Adipocyte (in vitro differentiated cells): Measurements from ENCODE around the gene C19orf12.
"Not testable (repeated sequence)": the region's sequence is repeated elsewhere in the genome, so short reads cannot be mapped to it uniquely, and the experiment has no call there.

Experiments used
- DNase-seq: peaks from one replicate; pipeline ENCODE4 v3.0.0-alpha.2; 2015; ENCODE audit warnings: low read depth
- H3K27me3 ChIP-seq: replicated peaks from 2 replicates; pipeline ENCODE4 v1.7.0; 2013; ENCODE audit warnings: mild to moderate bottlenecking, low read length, moderate library complexity; ENCODE audit not compliant: control insufficient read depth, insufficient read depth
- H3K36me3 ChIP-seq: 2 replicates; pipeline ENCODE4 v1.7.0; 2013; ENCODE audit warnings: low read length, mild to moderate bottlenecking, moderate library complexity; ENCODE audit not compliant: control insufficient read depth, insufficient read depth, severe bottlenecking
- H3K4me1 ChIP-seq: 2 replicates; pipeline ENCODE4 v1.7.0; 2013; ENCODE audit warnings: mild to moderate bottlenecking, low read length, moderate library complexity; ENCODE audit not compliant: control insufficient read depth, insufficient read depth
- H3K4me3 ChIP-seq: 2 replicates; pipeline ENCODE4 v1.7.0; 2013; ENCODE audit warnings: mild to moderate bottlenecking, low read length, moderate library complexity
- H3K9ac ChIP-seq: 2 replicates; pipeline ENCODE4 v1.7.0; 2013; ENCODE audit warnings: mild to moderate bottlenecking, low read length, moderate library complexity
- H3K9me3 ChIP-seq: 2 replicates; pipeline ENCODE4 v1.7.0; 2013; ENCODE audit warnings: mild to moderate bottlenecking, low read length, moderate library complexity; ENCODE audit not compliant: control insufficient read depth

C19orf12 gene

GRCh38 chr19:29672933-29673336, 42.1 kb downstream of the C19orf12 start:
- no peak for DNase-seq
- Histone ChIP-seq H3K9ac (no peak overlapping the region), H3K4me1 (peaks cover 62% of the 10 kb centered on the region), H3K4me3 (no peak overlapping the region), H3K36me3 (peaks cover 35% of the 10 kb centered on the region), H3K27me3 (no peaks in the 10 kb centered on the region), H3K9me3 (no peaks in the 10 kb centered on the region)

- H3K9me3 ChIP-seq: no peaks in the 10 kb centered on the region
- H3K4me1 ChIP-seq: peaks cover 62% of the 10 kb centered on the region
- peaks cover 35% of the 10 kb centered on the region for H3K36me3 ChIP-seq
- H3K27me3 ChIP-seq: no peaks in the 10 kb centered on the region
- no peak overlapping the region for H3K9ac ChIP-seq
- no peak for DNase-seq
- no peak overlapping the region for H3K4me3 ChIP-seq
These were observed 42.6 kb downstream of the C19orf12 start for GRCh38 chr19:29672319-29672932.

- H3K36me3 ChIP-seq: peaks cover 28% of the 10 kb centered on the region
- H3K9ac ChIP-seq: no peak overlapping the region
- DNase-seq: no peak
- H3K9me3 ChIP-seq: no peaks in the 10 kb centered on the region
- no peak overlapping the region for H3K4me3 ChIP-seq
- H3K4me1 ChIP-seq: peaks cover 59% of the 10 kb centered on the region
- no peaks in the 10 kb centered on the region for H3K27me3 ChIP-seq
These were observed 43.5 kb downstream of the C19orf12 start for GRCh38 chr19:29671393-29672160.

GRCh38 chr19:29671026-29671392, 44.1 kb downstream of the C19orf12 start:
- not testable (repeated sequence) for H3K9ac ChIP-seq, H3K9me3 ChIP-seq, H3K27me3 ChIP-seq, H3K4me3 ChIP-seq, DNase-seq
- peaks cover 54% of the 10 kb centered on the region for H3K4me1 ChIP-seq
- H3K36me3 ChIP-seq: peaks cover 22% of the 10 kb centered on the region

- H3K9ac ChIP-seq: no peak overlapping the region
- H3K9me3 ChIP-seq: no peaks in the 10 kb centered on the region
- H3K36me3 ChIP-seq: peaks cover 15% of the 10 kb centered on the region
- DNase-seq: no peak
- H3K4me1 ChIP-seq: peaks cover 47% of the 10 kb centered on the region
- no peaks in the 10 kb centered on the region for H3K27me3 ChIP-seq
- H3K4me3 ChIP-seq: no peak overlapping the region
These were observed 44.8 kb downstream of the C19orf12 start for GRCh38 chr19:29670255-29670654.

- Histone ChIP-seq H3K36me3 (peaks cover 2% of the 10 kb centered on the region), H3K27me3 (no peaks in the 10 kb centered on the region), H3K9me3 (no peaks in the 10 kb centered on the region), H3K4me3 (no peak overlapping the region), H3K9ac (peak overlapping the region; percentile 95), H3K4me1 (peaks cover 51% of the 10 kb centered on the region)
- DNase-seq: no peak
These were observed 46.1 kb downstream of the C19orf12 start for GRCh38 chr19:29668746-29669609.

GRCh38 chr19:29667901-29668341, 47.1 kb downstream of the C19orf12 start:
- H3K4me3 ChIP-seq: peak overlapping the region; percentile 82
- peak overlapping the region; percentile 95 for H3K9ac ChIP-seq
- no peaks in the 10 kb centered on the region for H3K9me3 ChIP-seq
- H3K4me1 ChIP-seq: peaks cover 60% of the 10 kb centered on the region
- H3K36me3 ChIP-seq: no peaks in the 10 kb centered on the region
- DNase-seq: no peak
- no peaks in the 10 kb centered on the region for H3K27me3 ChIP-seq

- Histone ChIP-seq H3K4me1 (peaks cover 62% of the 10 kb centered on the region), H3K27me3 (no peaks in the 10 kb centered on the region), H3K4me3 (peak overlapping the region; percentile 82), H3K9me3 (no peaks in the 10 kb centered on the region), H3K9ac (peak overlapping the region; percentile 95), H3K36me3 (no peaks in the 10 kb centered on the region)
- DNase-seq: no peak
These were observed 47.7 kb downstream of the C19orf12 start for GRCh38 chr19:29667387-29667783.

GRCh38 chr19:29666578-29667386, 48.3 kb downstream of the C19orf12 start:
- H3K4me1 ChIP-seq: peaks cover 61% of the 10 kb centered on the region
- no peaks in the 10 kb centered on the region for H3K36me3 ChIP-seq
- no peaks in the 10 kb centered on the region for H3K27me3 ChIP-seq
- peak overlapping the region; percentile 82 for H3K4me3 ChIP-seq
- H3K9ac ChIP-seq: peak overlapping the region; percentile 95
- H3K9me3 ChIP-seq: no peaks in the 10 kb centered on the region
- DNase-seq: peak; percentile 88

GRCh38 chr19:29665826-29666577, 49.1 kb downstream of the C19orf12 start:
- Histone ChIP-seq H3K36me3 (no peaks in the 10 kb centered on the region), H3K27me3 (no peaks in the 10 kb centered on the region)
- DNase-seq: peak; percentile 63

More at GRCh38 chr19:29665826-29666577, 49.1 kb downstream of the C19orf12 start:
- Histone ChIP-seq H3K4me1 (peaks cover 62% of the 10 kb centered on the region), H3K9ac (peak overlapping the region; percentile 95), H3K4me3 (peak overlapping the region; percentile 82), H3K9me3 (no peaks in the 10 kb centered on the region)
